COLO668 (cell line): ENCODE measurements around the gene SH3RF2.
"Not testable (repeated sequence)": the region's sequence is repeated elsewhere in the genome, so short reads cannot be mapped to it uniquely, and the experiment has no call there.

ENCODE experiments used
- DNase-seq: peaks from one replicate; lab custom pipeline; 2025; ENCODE audit not compliant: unreplicated experiment; lab: John Stamatoyannopoulos, UW

The SH3RF2 gene

GRCh38 chr5:145976431-145977155 is 40.2 kb downstream of the SH3RF2 start:
- DNase-seq, result no peak

GRCh38 chr5:145978171-145978570 is 41.8 kb downstream of the SH3RF2 start:
- no peak for DNase-seq

GRCh38 chr5:145978708-145979107 is 42.3 kb downstream of the SH3RF2 start:
- DNase-seq, result no peak

GRCh38 chr5:145979270-145980223 is 43.2 kb downstream of the SH3RF2 start:
- DNase-seq, result no peak

GRCh38 chr5:145980259-145980658 is 43.9 kb downstream of the SH3RF2 start:
- no peak for DNase-seq

GRCh38 chr5:145980718-145981117 is 44.3 kb downstream of the SH3RF2 start:
- no peak for DNase-seq

GRCh38 chr5:145981589-145982571 is 45.5 kb downstream of the SH3RF2 start:
- DNase-seq, result no peak

- DNase-seq, result no peak
These were observed 46.4 kb downstream of the SH3RF2 start for GRCh38 chr5:145982572-145983318.

- no peak for DNase-seq
These were observed 47.1 kb downstream of the SH3RF2 start for GRCh38 chr5:145983446-145983845.

GRCh38 chr5:145984072-145984471 is 47.7 kb downstream of the SH3RF2 start:
- no peak for DNase-seq

GRCh38 chr5:145987856-145988255 is 51.5 kb downstream of the SH3RF2 start:
- no peak for DNase-seq

GRCh38 chr5:145988993-145989392 is 52.6 kb downstream of the SH3RF2 start:
- DNase-seq, result no peak

GRCh38 chr5:145989428-145989827 is 53.0 kb downstream of the SH3RF2 start:
- no peak for DNase-seq

GRCh38 chr5:145990170-145990569 is 53.8 kb downstream of the SH3RF2 start:
- no peak for DNase-seq

- DNase-seq, result no peak
These were observed 54.7 kb downstream of the SH3RF2 start for GRCh38 chr5:145991044-145991575.

GRCh38 chr5:145993538-145993937 is 57.2 kb downstream of the SH3RF2 start:
- DNase-seq, result not testable (repeated sequence)

GRCh38 chr5:145996135-145996534 is 59.8 kb downstream of the SH3RF2 start:
- DNase-seq, result no peak

GRCh38 chr5:145999208-145999607 is 62.8 kb downstream of the SH3RF2 start:
- DNase-seq, result no peak

- no peak for DNase-seq
These were observed 63.7 kb downstream of the SH3RF2 start for GRCh38 chr5:146000072-146000471.
